Keratinocyte (primary cell): ENCODE results near the gene LEMD1. TPM values are rescaled to one million over a fixed set of nuclear protein-coding genes. Genes with fewer than 3 reads are reported as not detected.

Source experiments
- DNase-seq: peaks from one replicate; pipeline ENCODE4 v3.0.0-alpha.2; 2011; ENCODE audit warnings: low read depth, missing footprints, low spot score
- FAIRE-seq: peaks from 2 replicates; lab custom pipeline; 2011; peaks lifted over from hg19 to GRCh38; lab: Jason Lieb, UNC
- H2AFZ ChIP-seq: 2 replicates; pipeline ENCODE4 v1.6.0; 2012; ENCODE audit warnings: low read length, control low read depth, inconsistent platforms; ENCODE audit not compliant: control insufficient read depth
- H3K27ac ChIP-seq: 2 replicates; pipeline ENCODE4 v1.5.1; 2011; ENCODE audit warnings: low read length; ENCODE audit not compliant: control insufficient read depth, insufficient read depth
- H3K27me3 ChIP-seq: 3 replicates; pipeline ENCODE4 v1.6.0; 2011; ENCODE audit warnings: low read length; ENCODE audit not compliant: control insufficient read depth, insufficient read depth; ENCODE audit errors: extremely low read depth
- H3K36me3 ChIP-seq, 2 experiments: 2 replicates in 1 of 2; 3 replicates in 1 of 2; pipeline ENCODE4 v1.5.1; 2011; ENCODE audit warnings: low read length in 2 of 2, mild to moderate bottlenecking in 1 of 2; ENCODE audit not compliant: control insufficient read depth in 2 of 2, insufficient read depth in 2 of 2; ENCODE audit errors: extremely low read depth in 1 of 2
- H3K4me1 ChIP-seq: 3 replicates; pipeline ENCODE4 v1.5.1; 2011; ENCODE audit warnings: low read length; ENCODE audit not compliant: control insufficient read depth, insufficient read depth; ENCODE audit errors: extremely low read depth
- H3K4me2 ChIP-seq: 3 replicates; pipeline ENCODE4 v1.6.0; 2011; ENCODE audit warnings: low read depth, low read length; ENCODE audit not compliant: control insufficient read depth, insufficient read depth; ENCODE audit errors: extremely low read depth
- H3K4me3 ChIP-seq, 3 experiments: fragments of 200-600 bp in 1 of 3; sonication (generic) in 1 of 3; 2 replicates in 2 of 3; 3 replicates in 1 of 3; pipeline ENCODE4 v1.5.1; 2011 to 2016; ENCODE audit warnings: low read length in 3 of 3, mild to moderate bottlenecking in 3 of 3, control low read depth in 2 of 3, inconsistent platforms in 1 of 3, low read depth in 1 of 3, mixed read lengths in 1 of 3, mixed run types in 1 of 3, moderate library complexity in 1 of 3; ENCODE audit not compliant: control insufficient read depth in 2 of 3, insufficient read depth in 2 of 3; ENCODE audit errors: extremely low read depth in 1 of 3
- H3K79me2 ChIP-seq: 2 replicates; pipeline ENCODE4 v1.6.0; 2012; ENCODE audit warnings: low read length; ENCODE audit not compliant: control insufficient read depth, insufficient read depth
- H3K9ac ChIP-seq: 3 replicates; pipeline ENCODE4 v1.6.0; 2011; ENCODE audit warnings: low read length; ENCODE audit not compliant: control insufficient read depth, insufficient read depth; ENCODE audit errors: extremely low read depth
- H3K9me1 ChIP-seq: 3 replicates; pipeline ENCODE4 v1.6.0; 2011; ENCODE audit warnings: low read length; ENCODE audit not compliant: control insufficient read depth, insufficient read depth; ENCODE audit errors: extremely low read depth
- H3K9me3 ChIP-seq: 2 replicates; pipeline ENCODE4 v1.5.1; 2012; ENCODE audit warnings: low read depth, low read length; ENCODE audit not compliant: control insufficient read depth
- H4K20me1 ChIP-seq: 3 replicates; pipeline ENCODE4 v1.6.0; 2011; ENCODE audit warnings: low read length; ENCODE audit not compliant: control insufficient read depth, insufficient read depth; ENCODE audit errors: extremely low read depth
- CTCF ChIP-seq, 3 experiments: IDR thresholded peaks in 1 of 3; conservative IDR thresholded peaks in 1 of 3; optimal IDR thresholded peaks in 1 of 3; 2 replicates in 2 of 3; 3 replicates in 1 of 3; pipeline versions ENCODE3 to v1.5.1; 2011; ENCODE audit warnings: low read length in 3 of 3, mild to moderate bottlenecking in 3 of 3, moderate library complexity in 2 of 3, control low read depth in 1 of 3, inconsistent platforms in 1 of 3; ENCODE audit not compliant: insufficient read depth in 2 of 3; ENCODE audit errors: extremely low read depth in 1 of 3
- EZH2 ChIP-seq: IDR thresholded peaks from one replicate; pipeline ENCODE4 v1.6.1; 2012; ENCODE audit warnings: inconsistent platforms, mild to moderate bottlenecking, low read length, moderate library complexity
- dilution Hi-C: fragments of 300-500 bp; cut with MboI; formaldehyde crosslinking; loops from one replicate; pipeline ENCODE4 v1.7.0; 2020; ENCODE audit warnings: low sequenced_read_pairs; ENCODE audit not compliant: extremely low pct_ligation_motif_present
- polyA plus RNA-seq, 5 experiments: library from polyadenylated mRNA; depleted of rRNA in 3 of 5; stranded (reverse) in 3 of 5; stranded (forward) in 1 of 5; unstranded in 1 of 5; fragments of >200 nt; gene quantifications; 1 replicate in 1 of 5; 2 replicates in 3 of 5; 3 replicates in 1 of 5; pipeline versions ENCODE4 v1.2.1 to v1.2.3, GENCODE V29; 2011 to 2012; ENCODE audit warnings: missing spikeins in 2 of 5, low read depth in 1 of 5, low replicate concordance in 1 of 5

LEMD1 gene
- polyA plus RNA-seq, 1 donor (not counting 4 experiments of a cell fraction or from before 2014, with no cell fraction given), result 1.9 TPM

- Histone ChIP-seq H4K20me1 (peaks cover 3% of the 10 kb centered on the region), H3K4me3 (no peak overlapping the region), H3K79me2 (no peaks in the 10 kb centered on the region), H3K36me3 (no peaks in the 10 kb centered on the region), H3K27ac (no peak overlapping the region), H3K4me2 (no peak overlapping the region), H3K27me3 (peaks cover 39% of the 10 kb centered on the region), H3K9me3 (no peaks in the 10 kb centered on the region), H2AFZ (no peak overlapping the region), H3K4me1 (peaks cover 6% of the 10 kb centered on the region), H3K9ac (no peak overlapping the region), H3K9me1 (no peaks in the 10 kb centered on the region)
- DNase-seq (no peak), FAIRE-seq (no peak)
- TF ChIP-seq CTCF (optimal IDR thresholded peaks at IDR 0.05 in 1 of 3, IDR thresholded peaks at IDR 0.05 in 1 of 3, conservative IDR thresholded peaks at IDR 0.05 in 1 of 3; ENCODE audit: extremely low read depth in 1 of 3, insufficient read depth in 2 of 3, low read length in 3 of 3) (no peak), EZH2 (no peak)
- dilution Hi-C loops, result no loop called here
Observed at GRCh38 chr1:205342986-205343385, 78.9 kb downstream of the LEMD1 start.

DNA sequence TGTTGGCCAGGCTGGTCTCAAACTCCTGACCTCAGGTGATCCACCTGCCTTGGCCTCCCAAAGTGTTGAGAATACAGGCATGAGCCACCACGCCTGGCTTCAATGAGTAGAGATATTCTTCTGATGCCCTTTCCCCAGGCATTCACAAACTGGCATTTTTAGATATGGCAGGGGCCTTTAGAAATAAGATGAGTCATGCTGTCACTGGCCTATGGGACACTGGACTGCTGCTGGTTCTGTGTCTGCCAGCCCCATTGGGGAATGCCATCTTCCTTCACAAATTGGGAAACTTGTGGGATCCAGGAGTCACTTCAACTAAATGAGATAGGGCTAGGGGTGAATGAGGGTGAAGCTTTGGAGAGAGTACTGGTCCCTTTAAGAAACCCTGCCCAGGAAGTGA lies 81.2 kb downstream of the LEMD1 start:
- TF ChIP-seq EZH2 (no peak), CTCF (optimal IDR thresholded peaks at IDR 0.05 in 1 of 3, IDR thresholded peaks at IDR 0.05 in 1 of 3, conservative IDR thresholded peaks at IDR 0.05 in 1 of 3; ENCODE audit: extremely low read depth in 1 of 3, insufficient read depth in 2 of 3, low read length in 3 of 3) (no peak)
- Histone ChIP-seq H3K27ac (no peak overlapping the region), H3K4me3 (no peak overlapping the region), H2AFZ (no peak overlapping the region), H3K9me1 (no peaks in the 10 kb centered on the region), H3K9me3 (no peaks in the 10 kb centered on the region), H4K20me1 (peaks cover 3% of the 10 kb centered on the region), H3K4me2 (peak overlapping the region; percentile 6), H3K4me1 (peaks cover 6% of the 10 kb centered on the region), H3K79me2 (no peaks in the 10 kb centered on the region), H3K36me3 (no peaks in the 10 kb centered on the region), H3K9ac (no peak overlapping the region), H3K27me3 (peaks cover 42% of the 10 kb centered on the region)
- DNase-seq (no peak), FAIRE-seq (no peak)
- dilution Hi-C loops, result no loop called here
